ENCODE results near the gene COMT.

DNA sequence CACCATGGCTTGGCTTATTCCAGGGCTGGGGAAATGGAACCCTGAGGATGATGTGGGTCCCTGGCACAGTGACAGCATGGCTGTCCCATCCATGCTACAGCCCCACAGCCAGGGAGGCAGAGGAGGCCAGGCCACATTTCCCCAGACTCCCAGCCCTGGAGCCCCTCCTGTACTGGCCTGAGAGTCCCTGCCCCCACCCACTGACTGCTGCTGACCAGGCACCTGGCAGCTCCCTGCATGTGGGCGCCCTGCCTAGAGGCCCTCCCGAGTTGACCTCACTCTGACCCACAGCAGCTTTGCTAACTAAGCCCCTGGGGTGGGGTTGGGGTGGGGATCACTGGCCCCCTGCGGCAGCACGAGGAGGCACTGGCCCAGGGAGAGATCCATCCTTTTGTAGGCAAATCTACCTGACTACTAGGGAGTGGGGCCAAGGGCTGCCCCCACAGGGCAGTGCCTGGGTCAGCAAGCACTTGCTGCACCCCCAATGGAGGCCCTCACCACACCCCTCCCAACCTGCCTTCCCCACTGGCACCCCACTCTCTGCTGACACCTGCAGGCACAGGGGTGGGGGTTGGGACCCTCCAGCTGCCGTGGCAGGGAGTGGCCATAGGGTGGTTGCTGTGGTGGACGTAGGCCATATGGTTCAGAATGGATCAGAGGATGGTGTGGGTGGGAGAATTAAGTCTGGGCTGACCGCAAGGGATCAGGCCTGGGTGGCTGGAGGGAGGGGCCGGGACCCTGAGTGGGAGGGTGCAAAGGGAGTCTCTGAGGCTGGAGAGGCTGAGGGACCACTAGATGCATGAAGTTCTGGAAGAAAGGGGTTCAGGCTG lies 57.6 kb downstream of the COMT start:
- TF ChIP-seq, protein P1, sequence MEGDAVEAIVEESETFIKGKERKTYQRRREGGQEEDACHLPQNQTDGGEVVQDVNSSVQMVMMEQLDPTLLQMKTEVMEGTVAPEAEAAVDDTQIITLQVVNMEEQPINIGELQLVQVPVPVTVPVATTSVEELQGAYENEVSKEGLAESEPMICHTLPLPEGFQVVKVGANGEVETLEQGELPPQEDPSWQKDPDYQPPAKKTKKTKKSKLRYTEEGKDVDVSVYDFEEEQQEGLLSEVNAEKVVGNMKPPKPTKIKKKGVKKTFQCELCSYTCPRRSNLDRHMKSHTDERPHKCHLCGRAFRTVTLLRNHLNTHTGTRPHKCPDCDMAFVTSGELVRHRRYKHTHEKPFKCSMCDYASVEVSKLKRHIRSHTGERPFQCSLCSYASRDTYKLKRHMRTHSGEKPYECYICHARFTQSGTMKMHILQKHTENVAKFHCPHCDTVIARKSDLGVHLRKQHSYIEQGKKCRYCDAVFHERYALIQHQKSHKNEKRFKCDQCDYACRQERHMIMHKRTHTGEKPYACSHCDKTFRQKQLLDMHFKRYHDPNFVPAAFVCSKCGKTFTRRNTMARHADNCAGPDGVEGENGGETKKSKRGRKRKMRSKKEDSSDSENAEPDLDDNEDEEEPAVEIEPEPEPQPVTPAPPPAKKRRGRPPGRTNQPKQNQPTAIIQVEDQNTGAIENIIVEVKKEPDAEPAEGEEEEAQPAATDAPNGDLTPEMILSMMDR (IDR thresholded peaks at IDR 0.05) = no peak
- no peak for TF ChIP-seq EZH2phosphoT487 (IDR thresholded peaks at IDR 0.05)
- no peak for TF ChIP-seq EZH2 (IDR thresholded peaks at IDR 0.05)
